SKM-1 treated with dmso at 0.1 percent for 144 hours (cell line): ENCODE measurements around the gene TGIF2.
"Not testable (repeated sequence)": the region's sequence is repeated elsewhere in the genome, so short reads cannot be mapped to it uniquely, and the experiment has no call there.

Experiments
- DNase-seq: peaks from one replicate; lab custom pipeline; 2025; ENCODE audit not compliant: unreplicated experiment; lab: John Stamatoyannopoulos, UW

Gene TGIF2

GRCh38 chr20:36611625-36612024, 38.2 kb downstream of the TGIF2 start:
- DNase-seq, result no peak

- DNase-seq, result no peak
Observed at GRCh38 chr20:36613974-36614373, 40.6 kb downstream of the TGIF2 start.

GRCh38 chr20:36614781-36615557, 41.6 kb downstream of the TGIF2 start:
- no peak for DNase-seq

- DNase-seq, result no peak
Observed at GRCh38 chr20:36620917-36621316, 47.5 kb downstream of the TGIF2 start.

- DNase-seq, result no peak
Observed at GRCh38 chr20:36623444-36623843, 50.0 kb downstream of the TGIF2 start.

GRCh38 chr20:36624068-36624943, 50.9 kb downstream of the TGIF2 start:
- no peak for DNase-seq

- DNase-seq, result no peak
Observed at GRCh38 chr20:36624944-36625324, 51.5 kb downstream of the TGIF2 start.

- no peak for DNase-seq
Observed at GRCh38 chr20:36628076-36628475, 54.7 kb downstream of the TGIF2 start.

GRCh38 chr20:36629719-36630681, 56.6 kb downstream of the TGIF2 start:
- peak; percentile 45 for DNase-seq

- DNase-seq, result no peak
Observed at GRCh38 chr20:36631646-36632045, 58.2 kb downstream of the TGIF2 start.

GRCh38 chr20:36632147-36632486, 58.7 kb downstream of the TGIF2 start:
- DNase-seq, result no peak

GRCh38 chr20:36632487-36633284, 59.3 kb downstream of the TGIF2 start:
- no peak for DNase-seq

GRCh38 chr20:36633285-36633772, 59.9 kb downstream of the TGIF2 start:
- no peak for DNase-seq

- no peak for DNase-seq
Observed at GRCh38 chr20:36634342-36634741, 60.9 kb downstream of the TGIF2 start.

GRCh38 chr20:36638876-36639400, 65.5 kb downstream of the TGIF2 start:
- DNase-seq, result not testable (repeated sequence)

- DNase-seq, result no peak
Observed at GRCh38 chr20:36641506-36641843, 68.1 kb downstream of the TGIF2 start.

- DNase-seq, result no peak
Observed at GRCh38 chr20:36642136-36642535, 68.7 kb downstream of the TGIF2 start.
